CD4-positive, alpha-beta T cell treated with Interleukin-17A for 4 hours (primary cell): ENCODE results near the gene COX19.

Experiments
- DNase-seq: peaks from one replicate; pipeline ENCODE4 v3.0.0-alpha.2; 2020; ENCODE audit warnings: mixed read lengths

COX19 gene

DNA sequence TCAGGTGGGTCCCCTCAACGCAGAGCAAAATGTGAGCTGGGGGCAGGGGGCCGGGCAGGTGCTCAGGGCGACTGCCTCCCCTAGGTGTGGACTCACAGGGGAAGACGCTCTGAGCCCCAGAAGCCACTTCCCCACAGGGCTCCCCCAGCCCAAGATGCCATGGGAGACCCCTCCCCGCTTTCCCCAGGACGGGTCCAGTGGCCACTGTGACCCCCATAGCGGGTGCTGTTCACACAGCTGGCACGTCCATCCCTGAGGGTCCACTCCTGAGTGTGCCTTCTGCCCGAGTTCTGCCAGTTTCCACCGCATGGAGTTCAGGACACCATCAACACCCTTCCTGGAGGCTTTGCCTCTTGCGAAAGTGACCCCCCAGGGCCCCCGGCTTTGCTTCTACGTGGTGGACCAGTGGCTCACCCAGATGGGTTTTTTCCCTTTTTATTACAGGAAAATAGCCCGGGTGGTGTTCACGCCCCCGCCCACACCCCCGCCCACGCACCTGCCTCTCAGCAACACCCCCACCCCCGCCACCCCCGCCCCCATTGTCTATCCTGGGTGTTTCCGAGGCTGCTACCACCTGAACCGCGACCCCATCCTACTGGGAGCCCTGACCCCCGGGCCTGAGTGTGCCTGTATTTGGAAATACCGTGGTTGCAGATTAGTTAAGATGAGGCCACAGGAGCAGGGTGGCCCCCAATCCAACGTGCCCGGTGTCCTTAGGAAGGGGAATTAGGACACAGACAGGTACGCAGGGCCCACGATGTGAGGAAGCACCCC is 52.8 kb downstream of the COX19 start:
- DNase-seq, result peak; percentile 59

DNA sequence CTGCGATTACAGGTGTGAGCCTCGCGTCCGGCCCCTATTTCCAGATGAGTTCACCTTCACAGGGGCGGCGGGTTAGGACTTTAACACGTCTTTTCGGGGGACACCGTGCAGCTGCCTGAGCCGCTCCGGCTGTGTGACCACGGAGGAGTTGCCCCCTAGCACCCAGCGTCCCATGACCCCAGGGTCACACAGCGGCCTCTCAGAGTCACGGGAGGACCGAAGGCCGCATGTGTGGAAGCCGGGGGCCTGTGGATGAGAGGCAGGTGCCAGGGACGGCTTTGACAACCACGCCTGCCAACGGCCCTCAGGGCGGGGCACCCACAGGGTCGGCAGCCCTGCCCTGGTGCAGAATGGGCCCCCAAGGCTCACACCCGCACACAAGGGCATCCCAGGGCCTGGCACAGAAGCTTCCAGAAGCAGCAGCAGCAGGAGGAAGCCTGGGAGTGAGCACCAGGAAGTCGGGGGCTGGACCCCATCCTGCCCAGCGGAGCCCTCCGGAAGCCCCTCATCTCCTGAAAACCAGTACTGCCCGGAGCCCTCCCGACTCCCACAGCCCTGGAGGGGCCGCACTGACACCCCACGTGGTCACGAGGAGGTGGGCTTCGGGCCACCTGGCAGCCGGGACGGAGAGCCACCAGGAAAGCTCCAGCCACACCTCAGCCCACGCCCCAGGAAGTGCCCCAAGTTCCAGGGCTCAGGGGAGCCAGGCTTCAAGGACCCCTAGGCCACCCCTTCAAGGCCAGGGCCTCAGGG is 53.6 kb downstream of the COX19 start:
- peak; percentile 33 for DNase-seq

DNA sequence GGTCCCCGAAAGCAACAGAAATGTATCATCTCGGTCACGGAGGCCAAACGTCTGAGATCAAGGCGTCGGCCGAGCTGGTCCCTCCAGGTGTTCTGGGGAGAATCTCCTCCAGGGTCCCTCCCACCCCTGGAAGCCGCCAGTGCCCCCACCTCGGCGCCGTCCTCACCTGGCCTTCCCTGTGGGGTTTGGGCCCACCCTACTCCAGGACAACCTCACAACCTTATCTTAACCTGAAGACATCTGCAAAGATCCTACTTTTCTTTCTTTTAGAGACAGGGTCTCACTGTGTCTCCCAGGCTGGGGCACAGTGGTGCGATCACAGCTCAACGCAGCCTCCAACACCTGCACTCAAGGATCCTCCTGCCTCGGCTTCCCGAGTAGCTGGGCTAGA is 54.3 kb downstream of the COX19 start:
- DNase-seq, result no peak

DNA sequence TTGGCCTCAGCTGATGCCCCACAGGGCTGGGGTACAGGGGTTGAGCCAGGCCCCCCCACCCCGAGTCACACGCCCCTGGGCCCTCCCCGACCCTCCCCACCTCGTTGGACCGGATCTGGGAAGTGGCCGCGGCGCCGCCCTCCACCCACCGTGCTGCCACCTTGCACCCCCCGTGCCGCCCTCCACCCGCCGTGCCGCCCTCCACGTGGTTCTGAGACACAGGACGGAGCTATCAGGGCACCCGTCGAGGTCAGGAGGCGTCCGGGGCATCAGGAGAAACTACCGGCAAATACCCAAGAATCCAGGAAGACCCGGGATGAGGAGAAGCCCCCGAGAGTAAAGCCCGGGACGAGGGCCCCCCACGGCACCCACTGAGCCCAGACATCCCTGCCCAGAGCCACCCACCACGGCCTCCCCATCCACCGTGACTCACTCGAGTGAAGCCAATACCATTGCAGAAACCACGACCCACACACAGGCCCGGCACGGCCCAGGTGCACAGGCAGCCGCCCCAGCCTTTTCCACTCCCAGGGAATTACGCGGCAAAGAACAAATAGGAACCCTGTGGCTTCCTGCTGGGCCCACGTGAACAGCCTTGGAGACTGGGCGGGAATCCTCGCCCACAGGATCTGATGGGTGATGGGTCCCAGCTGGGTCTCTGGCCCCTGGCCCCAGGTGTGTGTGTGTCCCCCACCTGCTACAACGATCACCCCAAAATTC is 54.8 kb downstream of the COX19 start:
- DNase-seq, result peak; percentile 46

DNA sequence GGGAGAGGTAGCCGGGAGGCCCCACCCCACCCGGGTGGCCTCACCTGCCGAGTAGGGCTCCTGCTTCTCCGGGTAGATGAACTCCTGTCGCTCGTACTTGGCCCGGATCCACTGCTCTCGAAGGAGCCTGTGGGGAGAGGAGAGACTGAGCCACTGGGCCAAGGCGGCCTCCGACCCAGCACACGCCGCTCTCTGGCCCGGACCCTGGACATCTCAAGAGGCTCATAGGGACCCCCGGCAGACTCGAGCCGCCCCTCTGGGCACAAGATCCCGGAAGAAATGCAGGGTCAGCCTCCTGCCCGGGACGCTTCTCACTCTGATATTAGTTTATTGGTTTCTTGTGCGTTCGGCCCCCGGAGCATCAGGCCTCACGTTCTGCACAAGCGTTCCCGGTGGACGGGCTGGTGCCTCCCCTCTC is 55.4 kb downstream of the COX19 start:
- DNase-seq, result no peak

DNA sequence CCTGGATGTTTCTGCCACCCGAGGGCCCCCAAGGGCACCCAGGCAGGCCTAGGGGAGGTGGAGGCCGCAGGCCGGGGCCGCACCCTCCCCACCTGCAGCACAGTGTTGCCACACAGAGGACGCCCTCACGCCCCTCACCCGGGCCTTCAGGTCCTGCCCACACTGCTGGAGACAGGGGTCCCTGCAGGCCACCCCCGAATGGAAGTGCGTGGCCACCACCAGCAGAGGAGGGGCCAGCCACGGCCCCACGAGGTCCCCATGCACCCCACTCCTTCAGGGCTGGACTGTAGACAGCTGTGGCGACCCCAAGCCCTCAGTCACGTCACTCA is 56.3 kb downstream of the COX19 start:
- DNase-seq, result no peak

DNA sequence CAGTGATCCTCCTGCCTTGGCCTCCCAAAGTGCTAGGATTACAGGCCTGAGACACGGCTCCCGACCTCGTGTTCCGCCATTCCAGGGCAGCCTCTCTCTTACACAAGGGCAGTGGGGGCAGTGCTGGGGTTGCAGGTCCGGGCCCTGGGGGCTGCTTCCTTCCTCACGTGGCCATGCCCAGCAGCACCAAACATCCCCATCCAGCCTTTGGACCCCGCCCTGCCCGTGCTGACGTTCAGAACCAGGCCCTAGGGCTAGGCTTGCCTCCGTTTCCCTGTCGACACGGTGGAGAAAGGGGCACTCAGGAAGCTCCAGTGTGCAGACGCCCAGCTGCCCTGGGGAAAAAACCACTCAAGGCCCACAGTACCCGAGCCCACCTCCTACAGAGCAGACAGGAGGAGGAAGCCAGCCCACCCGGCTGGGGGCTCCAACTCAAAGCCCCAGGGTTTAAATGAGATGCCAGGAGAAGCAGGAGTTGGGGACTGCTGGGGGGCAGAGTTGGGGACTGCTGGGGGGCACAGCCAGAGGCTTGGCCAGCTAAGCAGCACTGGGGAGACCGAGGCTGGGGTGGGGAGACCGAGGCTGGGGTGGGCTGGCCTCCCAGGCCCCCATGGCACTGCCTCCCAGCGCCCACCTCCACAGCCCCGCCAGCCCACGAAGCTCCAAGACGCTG is 56.8 kb downstream of the COX19 start:
- DNase-seq, result no peak

DNA sequence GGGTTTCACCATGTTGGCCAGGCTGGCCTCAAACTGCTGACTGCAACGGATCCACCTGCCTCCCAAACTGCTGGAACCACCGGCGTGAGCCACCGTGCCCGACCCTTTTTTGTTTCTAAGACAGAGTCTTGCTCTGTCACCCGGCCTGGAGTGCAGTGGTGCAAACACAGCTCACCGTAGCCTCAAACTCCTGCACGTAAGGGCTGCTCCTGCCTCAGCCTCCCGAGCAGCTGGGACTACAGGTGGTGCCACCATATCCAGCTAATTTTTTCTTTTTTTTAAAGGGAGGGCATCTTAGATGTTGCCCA is 57.3 kb downstream of the COX19 start:
- DNase-seq, result no peak

DNA sequence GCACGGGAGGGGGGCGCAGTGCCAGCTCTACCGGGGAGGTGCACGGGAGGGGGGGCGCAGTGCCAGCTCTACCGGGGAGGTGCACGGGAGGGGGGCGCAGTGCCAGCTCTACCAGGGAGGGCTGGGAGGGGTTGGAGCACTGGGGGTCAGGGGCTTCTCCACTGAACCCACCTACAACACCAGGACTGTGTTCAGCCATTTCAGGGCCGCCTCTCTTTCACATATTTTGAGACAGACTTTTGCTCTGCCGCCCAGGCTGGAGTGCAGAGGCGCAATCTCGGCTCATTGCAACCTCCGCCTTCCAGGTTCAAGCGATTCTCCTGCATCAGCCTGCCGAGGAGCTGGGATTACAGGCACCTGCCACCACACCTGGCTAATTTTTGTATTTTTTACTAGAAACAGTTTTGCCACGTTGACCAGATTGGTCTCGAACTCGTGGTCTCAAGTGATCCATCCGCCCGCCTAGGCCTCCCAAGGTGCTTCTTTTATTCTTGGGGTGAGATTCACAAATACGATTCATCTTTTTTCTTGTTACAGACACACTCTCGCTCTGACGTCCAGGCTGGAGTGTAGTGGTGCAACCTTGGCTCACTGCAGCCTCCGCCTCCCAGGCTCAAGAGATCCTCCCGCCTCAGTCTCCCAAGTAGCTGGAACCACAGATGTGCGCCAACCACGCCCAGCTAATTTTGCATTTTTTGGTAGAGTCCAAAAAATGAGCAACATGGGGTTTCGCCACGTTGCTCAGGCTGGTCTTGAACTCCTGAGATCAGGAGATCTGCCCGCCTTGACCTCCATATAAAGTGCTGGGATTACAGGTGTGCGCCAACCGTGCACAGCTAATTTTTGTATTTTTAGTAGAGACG is 57.9 kb downstream of the COX19 start:
- DNase-seq, result no peak

DNA sequence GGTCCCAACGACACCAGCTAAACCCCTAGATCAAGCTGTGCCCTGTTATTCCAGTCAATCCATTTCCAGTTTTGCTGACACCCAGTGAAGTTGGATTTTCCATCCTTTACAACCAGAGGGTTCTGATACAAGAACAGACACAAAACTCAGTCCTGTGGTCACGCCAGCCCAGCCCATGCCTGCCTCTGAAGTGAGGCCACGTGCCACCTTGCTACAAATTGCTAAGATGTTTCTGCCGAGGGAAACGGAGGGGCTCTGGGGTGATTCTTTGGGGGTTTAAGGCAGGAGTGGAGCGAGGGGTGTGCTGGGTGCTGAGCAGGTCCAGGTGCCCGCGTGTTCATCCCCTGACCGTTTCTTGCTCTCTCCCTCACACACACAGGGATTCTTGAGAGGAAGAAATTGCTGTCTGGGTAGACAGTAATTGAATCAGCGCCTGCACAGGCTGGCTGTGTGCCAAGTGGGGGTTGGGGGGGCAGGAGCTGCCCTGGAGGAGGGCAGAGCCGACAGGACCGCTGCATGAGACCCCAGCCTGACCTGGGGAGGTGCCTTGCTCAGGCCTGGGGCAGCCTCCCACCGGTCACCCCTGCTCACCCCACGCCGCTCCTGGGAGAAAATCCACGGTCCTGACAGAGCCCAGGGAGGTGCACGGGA is 58.9 kb downstream of the COX19 start:
- DNase-seq, result no peak
